IMR-90 (cell line): ENCODE measurements around the gene PIKFYVE. TPM values are rescaled to one million over a fixed set of nuclear protein-coding genes. Genes with fewer than 3 reads are reported as not detected.

Experiments
- ATAC-seq: fragments of 200-7000 bp; cut with Tn5 transposase; 2 replicates; pipeline ENCODE4 v1.9.1; 2020; ENCODE audit warnings: low read depth, mild to moderate bottlenecking, moderate library complexity
- BruUV-seq: library from RNA; stranded (reverse); fragments of 400-500 nt; replicated peaks from 2 replicates; lab custom pipeline; 2021; lab: Mats Ljungman, UMichigan
- CTCF ChIA-PET: fragments of 300-600 bp; formaldehyde crosslinking; extraction: SDS; loops from one replicate; lab custom pipeline; 2021; ENCODE audit warnings: antibody characterized with exemption; lab: Yijun Ruan, JAX
- POLR2A ChIA-PET: fragments of 300-600 bp; sonication (Branson Sonifier 250); formaldehyde crosslinking; loops from one replicate; lab custom pipeline; 2022; ENCODE audit warnings: antibody characterized with exemption; ENCODE audit not compliant: unreplicated experiment; lab: Charles Lee
- DNase-seq: peaks from one replicate; pipeline ENCODE4 v3.0.0; 2013
- H2AFZ ChIP-seq: replicated peaks from 2 replicates; pipeline ENCODE3; 2013; ENCODE audit warnings: low read length, mild to moderate bottlenecking; ENCODE audit not compliant: poor library complexity
- H2AK5ac ChIP-seq: 2 replicates; pipeline ENCODE4 v1.6.1; 2013; ENCODE audit warnings: low read depth, low read length, inconsistent platforms
- H2AK9ac ChIP-seq: replicated peaks from 2 replicates; pipeline ENCODE3; 2013; ENCODE audit warnings: mild to moderate bottlenecking, low read depth, low read length, moderate library complexity; ENCODE audit not compliant: poor library complexity
- H2BK120ac ChIP-seq: 2 replicates; pipeline ENCODE4 v1.6.1; 2013; ENCODE audit warnings: low read depth, low read length, inconsistent platforms
- H2BK15ac ChIP-seq: 3 replicates; pipeline ENCODE4 v1.6.1; 2013; ENCODE audit warnings: low read depth, low read length, inconsistent platforms
- H2BK20ac ChIP-seq: 2 replicates; pipeline ENCODE4 v1.6.1; 2013; ENCODE audit warnings: low read depth, mild to moderate bottlenecking, inconsistent platforms, low read length, moderate library complexity
- H2BK5ac ChIP-seq: 2 replicates; pipeline ENCODE4 v1.6.1; 2013; ENCODE audit warnings: mild to moderate bottlenecking, low read depth, low read length, inconsistent platforms; ENCODE audit not compliant: poor library complexity, severe bottlenecking
- H3K14ac ChIP-seq: replicated peaks from 2 replicates; pipeline ENCODE4 v1.6.1; 2013; ENCODE audit warnings: low read depth, low read length, inconsistent platforms
- H3K18ac ChIP-seq: 2 replicates; pipeline ENCODE4 v1.6.1; 2013; ENCODE audit warnings: low read depth, low read length, control low read depth
- H3K23ac ChIP-seq: 2 replicates; pipeline ENCODE4 v1.6.1; 2013; ENCODE audit warnings: low read depth, low read length, inconsistent platforms
- H3K27ac ChIP-seq: 2 replicates; pipeline ENCODE4 v1.5.1; 2013; ENCODE audit warnings: mild to moderate bottlenecking, control low read depth, low read length; ENCODE audit not compliant: insufficient read depth
- H3K27me3 ChIP-seq: 2 replicates; pipeline ENCODE4 v1.6.1; 2013; ENCODE audit warnings: low read length; ENCODE audit not compliant: control insufficient read depth, insufficient read depth
- H3K36me3 ChIP-seq: 2 replicates; pipeline ENCODE4 v1.6.1; 2013; ENCODE audit warnings: low read length, mixed read lengths; ENCODE audit not compliant: control insufficient read depth, insufficient read depth
- H3K4ac ChIP-seq: 2 replicates; pipeline ENCODE4 v1.6.1; 2013; ENCODE audit warnings: low read depth, low read length, inconsistent platforms
- H3K4me1 ChIP-seq: 2 replicates; pipeline ENCODE4 v1.6.1; 2013; ENCODE audit warnings: low read length, mixed read lengths; ENCODE audit not compliant: control insufficient read depth, insufficient read depth
- H3K4me2 ChIP-seq: 2 replicates; pipeline ENCODE4 v1.6.1; 2013; ENCODE audit warnings: low read depth, mild to moderate bottlenecking, control low read depth, low read length, moderate library complexity
- H3K4me3 ChIP-seq: 2 replicates; pipeline ENCODE4 v1.5.1; 2013; ENCODE audit warnings: low read depth, mild to moderate bottlenecking, control low read depth, low read length, moderate library complexity; ENCODE audit not compliant: insufficient read depth
- H3K56ac ChIP-seq: 2 replicates; pipeline ENCODE4 v1.6.1; 2013; ENCODE audit warnings: low read length, inconsistent platforms; ENCODE audit not compliant: insufficient read depth; ENCODE audit errors: extremely low read depth
- H3K79me1 ChIP-seq, 2 experiments: 2 replicates each; pipeline ENCODE4 v1.6.1; 2013; ENCODE audit warnings: low read length in 2 of 2, inconsistent platforms in 1 of 2, low read depth in 1 of 2
- H3K9ac ChIP-seq: 2 replicates; pipeline ENCODE4 v1.6.1; 2013; ENCODE audit warnings: low read depth, low read length, control low read depth
- H3K9me1 ChIP-seq: 2 replicates; pipeline ENCODE4 v1.6.1; 2013; ENCODE audit warnings: low read length, inconsistent platforms; ENCODE audit not compliant: insufficient read depth
- H3K9me3 ChIP-seq: 2 replicates; pipeline ENCODE4 v1.6.1; 2013; ENCODE audit warnings: low read length; ENCODE audit not compliant: control insufficient read depth, insufficient read depth
- H4K20me1 ChIP-seq: 2 replicates; pipeline ENCODE4 v1.6.1; 2013; ENCODE audit warnings: low read length, inconsistent platforms; ENCODE audit not compliant: insufficient read depth
- H4K5ac ChIP-seq: 2 replicates; pipeline ENCODE4 v1.6.1; 2013; ENCODE audit warnings: mild to moderate bottlenecking, low read depth, low read length, control low read depth
- H4K8ac ChIP-seq, 2 experiments: 2 replicates each; pipeline ENCODE4 v1.6.1; 2013; ENCODE audit warnings: low read depth in 2 of 2, low read length in 2 of 2, control low read depth in 1 of 2, inconsistent platforms in 1 of 2
- H4K91ac ChIP-seq: 2 replicates; pipeline ENCODE4 v1.6.1; 2013; ENCODE audit warnings: low read depth, low read length, inconsistent platforms; ENCODE audit not compliant: insufficient read depth
- CEBPB ChIP-seq: IDR thresholded peaks from 2 replicates; pipeline ENCODE4 v1.6.1; 2012; ENCODE audit warnings: low read depth, low read length, improper control_type of control experiment
- FOS ChIP-seq: fragments of 150-350 bp; IDR thresholded peaks from 2 replicates; pipeline ENCODE4 v1.6.1; 2016; ENCODE audit warnings: low read depth, low read length
- NFE2L2 ChIP-seq: fragments of 150-350 bp; IDR thresholded peaks from 2 replicates; pipeline ENCODE4 v1.6.1; 2016; ENCODE audit warnings: low read depth, mild to moderate bottlenecking, low read length
- SMC3 ChIP-seq: fragments of 150-350 bp; IDR thresholded peaks from 2 replicates; pipeline ENCODE4 v1.6.1; 2016; ENCODE audit warnings: low read depth, mild to moderate bottlenecking, antibody characterized with exemption, low read length, moderate library complexity
- WGBS, 2 experiments: methylation state at CpG; one replicate each; pipeline versions ENCODE4 v1.1.5 to v1.1.7; 2013; ENCODE audit warnings: missing lambda C conversion rate in 2 of 2; ENCODE audit not compliant: insufficient read length in 1 of 2; ENCODE audit errors: extremely low coverage in 2 of 2; 5-methylcytosine and 5-hydroxymethylcytosine counted together
- dilution Hi-C: fragments of 300-500 bp; cut with HindIII; formaldehyde crosslinking; loops from one replicate; pipeline ENCODE4 v1.14.3; 2018; ENCODE audit warnings: low sequenced_read_pairs; ENCODE audit not compliant: unreplicated experiment
- in situ Hi-C: fragments of 300-500 bp; cut with MboI; formaldehyde crosslinking; loops from 3 replicates; pipeline ENCODE4 v1.14.3; 2019; ENCODE audit warnings: low sequenced_read_pairs, inconsistent platforms, mixed read lengths
- intact Hi-C: fragments of 100-400 bp; cut with micrococcal nuclease; formaldehyde crosslinking; loops from 2 replicates; pipeline ENCODE4 v1.10.0; 2022
- polyA plus RNA-seq, 3 experiments: library from polyadenylated mRNA; depleted of rRNA; stranded (reverse); fragments of >200 nt; gene quantifications; 2 replicates each; pipeline ENCODE4 v1.2.3, GENCODE V29; 2012; ENCODE audit warnings: low replicate concordance in 1 of 3
- total RNA-seq: library from RNA; depleted of rRNA; stranded (reverse); fragments of >200 nt; gene quantifications from 2 replicates; pipeline ENCODE4 v1.2.3, GENCODE V29; 2012
- TF ChIP-seq, protein P1 (sequence below): fragments of 150-350 bp; IDR thresholded peaks from 2 replicates; pipeline ENCODE4 v1.6.1; 2017; ENCODE audit warnings: mild to moderate bottlenecking, antibody characterized with exemption, low read length, low read depth

PIKFYVE gene
- total and polyA plus RNA-seq, 2 of the 4 experiments (the other 2 are of a cell fraction), result 9.3 to 34.6 TPM

DNA sequence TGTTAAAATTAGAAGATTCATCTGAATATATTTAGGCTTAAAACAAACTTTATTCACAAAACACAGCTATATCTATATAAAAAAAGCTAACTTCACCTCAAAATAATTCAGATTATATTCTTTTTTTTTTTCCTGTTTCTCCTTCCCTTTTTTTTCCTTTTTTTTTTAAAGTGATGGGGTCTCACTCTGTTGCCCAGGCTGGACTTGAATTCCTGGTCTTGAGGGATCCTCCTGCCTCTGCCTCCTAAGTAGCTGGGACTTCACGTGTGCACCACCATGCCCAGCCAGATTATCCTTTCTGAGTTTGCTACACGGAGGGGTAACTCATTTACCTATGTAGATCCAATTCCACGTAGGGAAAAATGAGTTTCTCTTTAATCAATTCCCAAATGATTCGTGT, 15.0 kb upstream of the PIKFYVE start:
- H4K91ac ChIP-seq, result no peak overlapping the region
- no peak overlapping the region for H4K8ac ChIP-seq
- H3K14ac ChIP-seq, result no peak overlapping the region
- H3K36me3 ChIP-seq, result peaks cover 11% of the 10 kb centered on the region; the same call in 1 of the 2 replicates
- no peak overlapping the region for H3K4ac ChIP-seq
- no peak overlapping the region for H2AK5ac ChIP-seq
- H3K79me1 ChIP-seq, result peaks cover 4 to 17% of the 10 kb centered on the region in 2 experiments; a peak in 3 of 4 replicates
- no peak overlapping the region for H3K56ac ChIP-seq
- H3K9me1 ChIP-seq, result peaks cover 5% of the 10 kb centered on the region; the same call in 1 of the 2 replicates
- TF ChIP-seq NFE2L2 (no peak), SMC3 (no peak), FOS (no peak), CEBPB (no peak)
- TF ChIP-seq, protein P1, sequence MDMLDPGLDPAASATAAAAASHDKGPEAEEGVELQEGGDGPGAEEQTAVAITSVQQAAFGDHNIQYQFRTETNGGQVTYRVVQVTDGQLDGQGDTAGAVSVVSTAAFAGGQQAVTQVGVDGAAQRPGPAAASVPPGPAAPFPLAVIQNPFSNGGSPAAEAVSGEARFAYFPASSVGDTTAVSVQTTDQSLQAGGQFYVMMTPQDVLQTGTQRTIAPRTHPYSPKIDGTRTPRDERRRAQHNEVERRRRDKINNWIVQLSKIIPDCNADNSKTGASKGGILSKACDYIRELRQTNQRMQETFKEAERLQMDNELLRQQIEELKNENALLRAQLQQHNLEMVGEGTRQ, result no peak
- H3K27me3 ChIP-seq, result no peaks in the 10 kb centered on the region
- H3K27ac ChIP-seq, result no peak overlapping the region
- WGBS, 2 experiments, result 100% methylated on average over 1 of the region's 4 CpGs; no CpG with 5 or more reads in 1 of the 2 experiments
- H4K20me1 ChIP-seq, result no peaks in the 10 kb centered on the region
- H2AFZ ChIP-seq, result no peak overlapping the region
- CTCF ChIA-PET, result interaction anchor here (0.6 to 1.0 kb wide), 3 partner anchors 15 to 481 kb away, joined by 4 read pairs; partner anchors contain the start of gene PIKFYVE
- DNase-seq (no peak), ATAC-seq (no peak)
- no peak overlapping the region for H2BK5ac ChIP-seq
- peaks cover 7% of the 10 kb centered on the region for H3K4me1 ChIP-seq
- no TSS peak for BruUV-seq
- no peaks in the 10 kb centered on the region for H3K9me3 ChIP-seq
- in situ Hi-C loops (loop anchor here (25.0 kb wide), 1 partner anchor 514 kb away; no protein-coding TSS in a partner anchor), intact Hi-C loops (no loop called here), dilution Hi-C loops (no loop called here)
- H3K9ac ChIP-seq, result no peak overlapping the region
- no peak overlapping the region for H4K5ac ChIP-seq
- H2BK20ac ChIP-seq, result no peak overlapping the region
- no peak overlapping the region for H3K18ac ChIP-seq
- no peak overlapping the region for H2BK15ac ChIP-seq
- H3K4me2 ChIP-seq, result no peak overlapping the region
- H2BK120ac ChIP-seq, result no peak overlapping the region
- POLR2A ChIA-PET, result no interaction called here
- H3K23ac ChIP-seq, result no peak overlapping the region
- H2AK9ac ChIP-seq, result no peak overlapping the region
- H3K4me3 ChIP-seq, result no peak overlapping the region
